ENCODE data around the gene SULT6B1. TPM values are rescaled to one million over a fixed set of nuclear protein-coding genes. Genes with fewer than 3 reads are reported as not detected.
"Not testable (repeated sequence)": the region's sequence is repeated elsewhere in the genome, so short reads cannot be mapped to it uniquely, and the experiment has no call there.

The SULT6B1 gene
- total RNA-seq, 2 donors from 2014 or later, result not detected

DNA sequence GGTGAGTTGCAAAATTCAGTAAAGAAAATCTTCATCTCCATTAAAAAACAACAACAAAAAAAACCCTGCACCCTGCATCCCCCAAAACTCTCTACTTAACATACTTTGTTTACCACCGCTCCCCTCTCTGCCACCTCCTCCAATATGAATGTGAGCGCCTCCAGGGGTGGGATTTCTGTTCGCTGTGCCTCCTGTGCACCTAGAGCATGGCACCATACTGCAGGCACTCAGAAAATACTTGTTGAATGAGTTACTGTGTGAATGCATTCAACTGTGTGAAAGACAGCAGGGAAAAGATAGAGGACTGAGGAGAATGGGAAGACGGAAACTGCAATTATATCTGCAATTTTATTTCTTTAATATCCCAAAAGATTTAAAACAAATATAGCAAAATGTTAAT is 38.4 kb upstream of the SULT6B1 start:
- no peaks in the 10 kb centered on the region for H3K27me3 ChIP-seq
- peaks cover 0 to 18% of the 10 kb centered on the region in 2 donors for H3K4me1 ChIP-seq
- no peaks in the 10 kb centered on the region for H3K9me3 ChIP-seq
- H3K4me3 ChIP-seq, result no peak overlapping the region
- TF ChIP-seq, protein P1, sequence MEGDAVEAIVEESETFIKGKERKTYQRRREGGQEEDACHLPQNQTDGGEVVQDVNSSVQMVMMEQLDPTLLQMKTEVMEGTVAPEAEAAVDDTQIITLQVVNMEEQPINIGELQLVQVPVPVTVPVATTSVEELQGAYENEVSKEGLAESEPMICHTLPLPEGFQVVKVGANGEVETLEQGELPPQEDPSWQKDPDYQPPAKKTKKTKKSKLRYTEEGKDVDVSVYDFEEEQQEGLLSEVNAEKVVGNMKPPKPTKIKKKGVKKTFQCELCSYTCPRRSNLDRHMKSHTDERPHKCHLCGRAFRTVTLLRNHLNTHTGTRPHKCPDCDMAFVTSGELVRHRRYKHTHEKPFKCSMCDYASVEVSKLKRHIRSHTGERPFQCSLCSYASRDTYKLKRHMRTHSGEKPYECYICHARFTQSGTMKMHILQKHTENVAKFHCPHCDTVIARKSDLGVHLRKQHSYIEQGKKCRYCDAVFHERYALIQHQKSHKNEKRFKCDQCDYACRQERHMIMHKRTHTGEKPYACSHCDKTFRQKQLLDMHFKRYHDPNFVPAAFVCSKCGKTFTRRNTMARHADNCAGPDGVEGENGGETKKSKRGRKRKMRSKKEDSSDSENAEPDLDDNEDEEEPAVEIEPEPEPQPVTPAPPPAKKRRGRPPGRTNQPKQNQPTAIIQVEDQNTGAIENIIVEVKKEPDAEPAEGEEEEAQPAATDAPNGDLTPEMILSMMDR (IDR thresholded peaks at IDR 0.05), result no peak
- DNase-seq (ENCODE audit: low spot score), result no peak
- no peak overlapping the region for H3K27ac ChIP-seq
- H3K36me3 ChIP-seq, result peaks cover 28% of the 10 kb centered on the region

DNA sequence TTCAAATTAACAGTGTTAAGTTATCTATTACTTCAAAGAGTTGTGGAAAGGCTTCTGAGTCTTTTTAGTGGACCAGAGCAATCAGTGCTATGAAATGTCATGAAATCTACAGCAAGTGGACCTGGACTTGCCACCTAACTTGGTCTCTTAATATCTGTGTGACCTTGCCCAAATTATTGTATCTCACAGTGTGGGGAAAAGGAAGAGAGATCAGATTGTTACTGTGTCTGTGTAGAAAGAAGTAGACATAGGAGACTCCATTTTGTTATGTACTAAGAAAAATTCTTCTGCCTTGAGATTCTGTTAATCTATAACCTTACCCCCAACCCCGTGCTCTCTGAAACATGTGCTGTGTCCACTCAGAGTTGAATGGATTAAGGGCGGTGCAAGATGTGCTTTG is 36.7 kb upstream of the SULT6B1 start:
- H3K27ac ChIP-seq; H3K9me3 ChIP-seq; H3K4me3 ChIP-seq; DNase-seq (ENCODE audit: low spot score); H3K27me3 ChIP-seq: not testable (repeated sequence)
- Histone ChIP-seq H3K4me1 (peaks cover 0 to 12% of the 10 kb centered on the region in 2 donors), H3K36me3 (peaks cover 41% of the 10 kb centered on the region)

DNA sequence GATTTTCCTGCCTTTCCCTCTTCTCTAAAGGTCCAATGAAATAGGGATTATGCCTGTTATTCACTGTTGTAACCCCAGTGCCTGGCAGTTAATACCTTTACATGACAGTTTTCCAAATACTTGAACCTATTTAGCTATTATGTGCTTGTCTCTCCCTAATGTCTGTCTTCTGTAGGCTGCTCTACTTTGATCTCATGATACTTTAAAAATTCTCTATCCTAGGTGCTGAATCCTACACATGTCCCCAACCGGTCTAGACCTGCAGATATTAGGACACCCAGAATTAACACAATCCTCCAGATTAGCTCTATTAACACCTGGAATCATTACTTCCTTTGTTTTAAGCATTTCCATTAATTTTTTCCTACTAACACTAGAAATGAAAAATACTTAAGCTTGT is 35.6 kb upstream of the SULT6B1 start:
- Histone ChIP-seq H3K4me1 (peaks cover 0 to under 1% of the 10 kb centered on the region in 2 donors), H3K9me3 (no peaks in the 10 kb centered on the region), H3K27me3 (no peaks in the 10 kb centered on the region), H3K27ac (no peak overlapping the region), H3K4me3 (no peak overlapping the region), H3K36me3 (peaks cover 51% of the 10 kb centered on the region)
- DNase-seq (ENCODE audit: low spot score), result no peak
- TF ChIP-seq, protein P1 (IDR thresholded peaks at IDR 0.05), result no peak

DNA sequence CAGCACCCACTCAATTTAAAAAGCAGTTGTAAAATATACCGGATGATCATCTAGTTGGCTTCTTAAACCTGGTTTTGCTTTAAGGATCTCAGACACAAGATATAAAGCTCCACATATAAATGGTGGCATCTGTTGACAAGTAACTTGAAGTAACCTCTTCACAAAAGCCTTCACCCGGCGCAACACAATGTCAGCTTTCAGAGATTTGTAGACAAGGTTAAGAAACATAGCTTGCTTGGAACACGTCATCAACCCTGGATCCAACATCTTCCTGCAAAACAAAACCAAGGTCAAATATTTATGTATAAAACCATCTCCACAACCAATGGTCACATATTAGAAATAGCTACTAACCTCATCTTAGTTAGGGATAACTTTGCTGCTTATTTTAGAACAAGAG is 34.7 kb upstream of the SULT6B1 start:
- DNase-seq (ENCODE audit: low spot score), result no peak
- Histone ChIP-seq H3K27ac (no peak overlapping the region), H3K36me3 (peaks cover 53% of the 10 kb centered on the region), H3K4me3 (no peak overlapping the region), H3K27me3 (no peaks in the 10 kb centered on the region), H3K4me1 (no peaks in the 10 kb centered on the region), H3K9me3 (no peaks in the 10 kb centered on the region)
- TF ChIP-seq, protein P1 (IDR thresholded peaks at IDR 0.05), result no peak

DNA sequence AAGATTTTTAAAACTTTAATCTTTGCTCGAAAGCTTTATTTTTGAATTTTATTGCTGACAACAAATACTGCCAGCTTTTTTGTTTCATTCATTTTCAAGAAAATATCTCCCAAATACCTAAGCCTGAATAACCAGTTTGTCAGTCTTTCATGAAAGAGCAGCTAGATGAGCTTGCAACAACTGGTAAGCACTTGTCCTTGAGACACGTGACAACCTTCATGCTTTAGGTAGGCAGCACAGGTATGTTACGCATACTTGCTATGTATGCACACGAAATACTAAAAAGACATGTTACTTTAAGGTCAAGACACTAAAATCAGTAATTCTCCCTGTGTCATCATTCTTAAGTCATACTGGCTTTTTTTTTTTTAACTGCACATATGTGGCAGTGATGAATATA is 30.6 kb upstream of the SULT6B1 start:
- Histone ChIP-seq H3K27ac (no peak overlapping the region), H3K4me3 (no peak overlapping the region), H3K9me3 (no peaks in the 10 kb centered on the region), H3K4me1 (no peaks in the 10 kb centered on the region), H3K27me3 (no peaks in the 10 kb centered on the region), H3K36me3 (peaks cover 77% of the 10 kb centered on the region)
- TF ChIP-seq, protein P1 (IDR thresholded peaks at IDR 0.05), result no peak
- no peak for DNase-seq (ENCODE audit: low spot score)

DNA sequence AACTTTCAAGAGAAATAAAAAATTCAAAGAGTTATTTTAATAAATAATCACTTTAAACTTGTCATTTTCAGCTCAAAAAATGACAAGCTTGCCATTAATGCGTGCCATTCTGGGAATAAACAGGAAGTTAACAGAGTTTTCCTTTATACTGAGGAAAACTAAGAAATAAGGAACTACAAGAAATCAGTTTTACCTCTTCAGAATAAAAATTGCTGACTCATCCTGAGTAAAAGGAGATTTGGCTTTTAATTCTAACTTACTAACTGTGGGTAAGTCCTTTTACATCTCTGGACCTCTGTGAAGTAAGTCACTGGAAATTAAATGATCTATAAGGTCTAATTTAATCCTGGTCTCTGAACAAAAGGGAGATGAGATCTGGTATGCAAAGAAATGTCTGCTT is 26.8 kb upstream of the SULT6B1 start:
- TF ChIP-seq, protein P1 (IDR thresholded peaks at IDR 0.05), result no peak
- H3K4me1 ChIP-seq, result no peaks in the 10 kb centered on the region
- H3K27ac ChIP-seq, result peak overlapping the region in 1 of 2 donors; percentile 16

More for the DNA sequence above, 26.8 kb upstream of the SULT6B1 start:
- Histone ChIP-seq H3K9me3 (no peaks in the 10 kb centered on the region), H3K4me3 (no peak overlapping the region), H3K27me3 (no peaks in the 10 kb centered on the region), H3K36me3 (peaks cover 85% of the 10 kb centered on the region)
- no peak for DNase-seq (ENCODE audit: low spot score)

Data from right atrium auricular region (tissue), 2 donors.